ENCODE data around the gene NTN5. TPM values are rescaled to one million over a fixed set of nuclear protein-coding genes. Genes with fewer than 3 reads are reported as not detected.

NTN5 gene
- total RNA-seq, 1 experiment from 2014 or later, result 0.55 TPM

DNA sequence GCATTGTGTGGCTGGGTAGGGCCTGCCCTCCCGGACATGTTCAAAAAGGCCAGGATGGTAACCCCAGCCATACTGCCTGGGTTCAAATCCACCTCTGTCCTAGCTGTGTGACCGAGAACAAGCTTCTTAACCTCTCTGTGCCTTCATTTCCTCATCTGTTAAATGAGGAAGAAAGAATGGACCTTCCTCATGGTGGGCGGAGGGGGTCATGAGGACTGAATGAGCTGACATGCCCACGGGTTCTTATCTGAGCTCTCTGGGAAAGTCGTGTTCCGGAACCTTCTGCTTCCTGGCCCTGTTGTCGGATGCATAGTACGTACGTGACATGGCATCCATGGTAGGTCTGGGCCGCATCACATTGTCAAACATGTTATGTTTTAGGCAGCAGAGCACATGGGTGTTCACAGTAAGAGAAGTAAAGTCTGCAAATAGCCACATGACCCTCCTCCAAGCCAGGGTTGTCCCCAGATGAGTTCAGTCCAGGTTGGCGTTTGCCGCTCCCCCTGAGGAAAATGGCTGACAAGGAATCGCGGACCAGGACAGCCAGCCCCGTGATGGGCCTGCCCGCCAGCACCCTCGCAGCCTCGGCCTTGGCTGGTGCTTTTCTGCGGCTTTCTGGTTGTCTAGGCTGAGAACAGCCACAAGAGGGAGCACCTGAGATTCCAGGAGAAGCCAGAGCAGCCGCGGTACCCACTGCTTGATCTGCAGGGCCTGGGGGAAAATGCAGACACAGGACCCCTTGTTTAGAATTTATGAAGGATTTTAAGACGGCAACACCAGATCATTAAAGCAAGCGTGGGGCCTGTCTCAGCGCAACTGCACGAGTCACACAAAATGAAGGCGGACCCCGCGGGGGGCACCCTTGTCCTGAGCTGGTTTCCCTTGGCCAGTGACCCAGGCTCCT, 2.4 kb upstream of the NTN5 start:
- Histone ChIP-seq H3K9me3 (ENCODE audit: control insufficient read depth, low read depth, low read length) (no peaks in the 10 kb centered on the region), H3K56ac (ENCODE audit: insufficient read length, low read depth, low read length) (no peak overlapping the region), H3K4me1 (ENCODE audit: insufficient read depth, low read length) (no peaks in the 10 kb centered on the region; the same call in 1 of the 2 replicates), H2AFZ (ENCODE audit: low read length) (no peak overlapping the region), H3K27me3 (ENCODE audit: insufficient read depth, low read length) (no peaks in the 10 kb centered on the region), H3K27ac (ENCODE audit: insufficient read length, low read depth, low read length) (no peak overlapping the region), H3K23ac (ENCODE audit: insufficient read length, low read depth, low read length) (no peak overlapping the region), H3K4me2 (ENCODE audit: insufficient read depth, insufficient read length, low read length) (no peak overlapping the region), H2BK5ac (ENCODE audit: insufficient read length, low read length) (no peak overlapping the region), H3K14ac (ENCODE audit: insufficient read depth, low read length) (no peak overlapping the region; the same call in 1 of the 2 replicates), H2BK120ac (ENCODE audit: low read depth, low read length, poor library complexity, severe bottlenecking) (no peak overlapping the region), H3K4ac (ENCODE audit: low read depth, low read length) (no peak overlapping the region), H4K8ac (replicated peaks; ENCODE audit: insufficient read length, low read depth, low read length) (no peak overlapping the region), H4K5ac (ENCODE audit: insufficient read length, low read depth, low read length) (no peak overlapping the region), H2BK15ac (ENCODE audit: low read depth, low read length) (no peak overlapping the region), H3K79me2 (ENCODE audit: insufficient read depth, low read length) (no peaks in the 10 kb centered on the region), H2BK20ac (ENCODE audit: low read depth, low read length, poor library complexity, severe bottlenecking) (no peak overlapping the region), H3K79me1 (ENCODE audit: insufficient read depth, low read depth, low read length, poor library complexity, severe bottlenecking) (no peaks in the 10 kb centered on the region), H3K9ac (ENCODE audit: extremely low read depth, insufficient read length, low read length) (no peak overlapping the region), H4K91ac (ENCODE audit: insufficient read length, low read depth, low read length) (no peak overlapping the region), H3K23me2 (ENCODE audit: insufficient read length, low read depth, low read length, poor library complexity, severe bottlenecking) (no peaks in the 10 kb centered on the region), H3T11ph (ENCODE audit: low read length) (no peak overlapping the region), H2BK12ac (ENCODE audit: insufficient read length, low read depth, low read length) (no peak overlapping the region), H2AK5ac (ENCODE audit: insufficient read length, low read length) (no peak overlapping the region), H3K18ac (ENCODE audit: insufficient read length, low read depth, low read length) (peak overlapping the region; percentile 0), H4K20me1 (ENCODE audit: control insufficient read depth, insufficient read depth, insufficient read length) (no peaks in the 10 kb centered on the region)
- Mint-ChIP-seq H3K36me3 (ENCODE audit: insufficient read depth in 1 of 3, low read depth in 3 of 3) (no peaks in the 10 kb centered on the region), H3K9me3 (no peaks in the 10 kb centered on the region), H3K27me3 (ENCODE audit: low read depth) (peaks cover 6% of the 10 kb centered on the region), H3K4me1 (peaks cover 29 to 35% of the 10 kb centered on the region in 2 experiments), H3K27ac (peak overlapping the region in 2 of 3 experiments; percentile 61 to 72; a peak in 3 of 7 replicates), H3K4me3 (peak overlapping the region in 1 of 2 experiments; percentile 6; a peak in 2 of 5 replicates)
- DNase-seq, result peak; percentile 93
- no CpG with 5 or more reads among the region's 28 CpGs for WGBS (ENCODE audit: extremely low coverage, insufficient read length, low lambda C conversion rate)
- TF ChIP-seq, protein P1, sequence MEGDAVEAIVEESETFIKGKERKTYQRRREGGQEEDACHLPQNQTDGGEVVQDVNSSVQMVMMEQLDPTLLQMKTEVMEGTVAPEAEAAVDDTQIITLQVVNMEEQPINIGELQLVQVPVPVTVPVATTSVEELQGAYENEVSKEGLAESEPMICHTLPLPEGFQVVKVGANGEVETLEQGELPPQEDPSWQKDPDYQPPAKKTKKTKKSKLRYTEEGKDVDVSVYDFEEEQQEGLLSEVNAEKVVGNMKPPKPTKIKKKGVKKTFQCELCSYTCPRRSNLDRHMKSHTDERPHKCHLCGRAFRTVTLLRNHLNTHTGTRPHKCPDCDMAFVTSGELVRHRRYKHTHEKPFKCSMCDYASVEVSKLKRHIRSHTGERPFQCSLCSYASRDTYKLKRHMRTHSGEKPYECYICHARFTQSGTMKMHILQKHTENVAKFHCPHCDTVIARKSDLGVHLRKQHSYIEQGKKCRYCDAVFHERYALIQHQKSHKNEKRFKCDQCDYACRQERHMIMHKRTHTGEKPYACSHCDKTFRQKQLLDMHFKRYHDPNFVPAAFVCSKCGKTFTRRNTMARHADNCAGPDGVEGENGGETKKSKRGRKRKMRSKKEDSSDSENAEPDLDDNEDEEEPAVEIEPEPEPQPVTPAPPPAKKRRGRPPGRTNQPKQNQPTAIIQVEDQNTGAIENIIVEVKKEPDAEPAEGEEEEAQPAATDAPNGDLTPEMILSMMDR (conservative IDR thresholded peaks at IDR 0.05), result peak; percentile 91
